Measurements from ENCODE around the gene RFTN1. TPM values are rescaled to one million over a fixed set of nuclear protein-coding genes. Genes with fewer than 3 reads are reported as not detected.

Gene RFTN1
- total RNA-seq, 4 donors from 2014 or later, result 113 to 137 (median 122) TPM

- H3K27ac ChIP-seq, result no peak overlapping the region
- WGBS, 2 donors, result 67 to 77% methylated on average over 5 of the region's 5 CpGs
- no peaks in the 10 kb centered on the region for H3K27me3 ChIP-seq
- no peak overlapping the region for H3K4me3 ChIP-seq
- peaks cover 0 to 44% (median 5%) of the 10 kb centered on the region in 4 donors for H3K4me1 ChIP-seq
- no peaks in the 10 kb centered on the region for H3K36me3 ChIP-seq
- H3K9me3 ChIP-seq, result no peaks in the 10 kb centered on the region
- no peak for TF ChIP-seq CTCF (IDR thresholded peaks at IDR 0.05)
- no peak for TF ChIP-seq EP300 (IDR thresholded peaks at IDR 0.05)
- no peak for TF ChIP-seq POLR2A (IDR thresholded peaks at IDR 0.05)
- no peak for DNase-seq (ENCODE audit: low spot score in 2 of 2)
Measured at GRCh38 chr3:16385151-16385550, 128.3 kb downstream of the RFTN1 start.

GRCh38 chr3:16383864-16384263 lies 129.6 kb downstream of the RFTN1 start:
- H3K27me3 ChIP-seq, result no peaks in the 10 kb centered on the region
- no peak for DNase-seq (ENCODE audit: low spot score in 2 of 2)
- no peaks in the 10 kb centered on the region for H3K36me3 ChIP-seq
- H3K9me3 ChIP-seq, result no peaks in the 10 kb centered on the region
- WGBS, 2 donors, result 95 to 100% methylated on average over 1 of the region's 1 CpG
- no peak overlapping the region for H3K4me3 ChIP-seq
- H3K27ac ChIP-seq, result no peak overlapping the region
- peaks cover 0 to 31% (median 4%) of the 10 kb centered on the region in 4 donors for H3K4me1 ChIP-seq
- no peak for TF ChIP-seq CTCF (IDR thresholded peaks at IDR 0.05)
- no peak for TF ChIP-seq POLR2A (IDR thresholded peaks at IDR 0.05)
- no peak for TF ChIP-seq EP300 (IDR thresholded peaks at IDR 0.05)

DNA sequence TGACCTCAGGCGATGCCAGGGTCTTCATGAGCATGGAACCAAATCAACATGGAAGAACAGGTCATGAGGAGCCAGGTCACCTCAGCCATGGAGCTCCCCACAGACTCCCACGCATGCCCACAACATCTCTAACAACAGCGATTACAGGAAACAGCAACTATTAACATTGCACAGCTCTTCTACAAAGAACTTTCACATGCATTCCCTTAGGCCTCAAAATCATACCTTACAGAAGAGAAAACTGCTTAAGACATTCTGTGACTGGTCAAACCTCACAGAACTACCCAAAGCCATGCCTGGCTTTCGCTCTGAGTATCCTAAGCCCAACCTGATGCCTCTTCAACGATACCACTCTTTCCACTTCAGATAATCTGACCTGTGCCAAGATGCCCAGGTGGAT lies 130.7 kb downstream of the RFTN1 start:
- 95 to 97% methylated on average over 5 of the region's 5 CpGs for WGBS, 2 donors
- Histone ChIP-seq H3K27ac (no peak overlapping the region), H3K9me3 (no peaks in the 10 kb centered on the region), H3K36me3 (peaks cover 0 to 1% (median 0%) of the 10 kb centered on the region in 3 donors), H3K4me1 (peaks cover 0 to 20% (median 1%) of the 10 kb centered on the region in 4 donors), H3K27me3 (no peaks in the 10 kb centered on the region), H3K4me3 (no peak overlapping the region)
- TF ChIP-seq POLR2A (IDR thresholded peaks at IDR 0.05) (no peak), CTCF (IDR thresholded peaks at IDR 0.05) (no peak), EP300 (IDR thresholded peaks at IDR 0.05) (no peak)
- DNase-seq (ENCODE audit: low spot score in 2 of 2), result no peak

DNA sequence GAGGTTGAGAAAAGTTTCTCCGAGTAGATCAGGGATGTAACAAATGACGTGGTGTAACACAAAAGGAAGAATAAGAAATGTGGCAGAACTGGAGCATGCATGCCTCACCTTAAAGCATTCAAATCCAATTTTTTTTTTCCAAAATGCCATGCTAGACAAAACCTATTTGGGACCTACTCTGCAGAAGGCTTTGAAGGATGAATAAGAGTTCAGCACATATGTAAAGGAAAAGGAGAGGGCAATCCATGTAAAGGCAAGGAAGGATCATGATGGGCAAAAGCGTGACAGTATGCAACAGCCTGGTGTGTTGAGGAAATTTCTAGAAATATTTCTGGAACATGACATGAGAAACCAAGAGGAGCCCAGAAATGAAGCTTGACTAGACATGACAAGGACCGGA lies 132.1 kb downstream of the RFTN1 start:
- 92 to 95% methylated on average over 4 of the region's 4 CpGs for WGBS, 2 donors
- TF ChIP-seq EP300 (IDR thresholded peaks at IDR 0.05), result no peak
- no peak for TF ChIP-seq CTCF (IDR thresholded peaks at IDR 0.05)
- no peak for TF ChIP-seq POLR2A (IDR thresholded peaks at IDR 0.05)
- H3K4me1 ChIP-seq, result peaks cover 0 to 15% (median 5%) of the 10 kb centered on the region in 4 donors
- peaks cover 0 to 15% (median 0%) of the 10 kb centered on the region in 3 donors for H3K36me3 ChIP-seq
- no peaks in the 10 kb centered on the region for H3K9me3 ChIP-seq
- H3K4me3 ChIP-seq, result no peak overlapping the region
- no peak overlapping the region for H3K27ac ChIP-seq
- no peak for DNase-seq (ENCODE audit: low spot score in 2 of 2)
- no peaks in the 10 kb centered on the region for H3K27me3 ChIP-seq

- peaks cover 0 to 12% (median 5%) of the 10 kb centered on the region in 4 donors for H3K4me1 ChIP-seq
- peaks cover 0 to 25% (median 0%) of the 10 kb centered on the region in 3 donors for H3K36me3 ChIP-seq
- 93 to 100% methylated on average over 1 of the region's 1 CpG for WGBS, 2 donors
- no peaks in the 10 kb centered on the region for H3K27me3 ChIP-seq
- TF ChIP-seq EP300 (IDR thresholded peaks at IDR 0.05), result no peak
- no peak for TF ChIP-seq POLR2A (IDR thresholded peaks at IDR 0.05)
- TF ChIP-seq CTCF (IDR thresholded peaks at IDR 0.05), result no peak
- H3K4me3 ChIP-seq, result no peak overlapping the region
- DNase-seq (ENCODE audit: low spot score in 2 of 2), result no peak
- H3K9me3 ChIP-seq, result no peaks in the 10 kb centered on the region
- no peak overlapping the region for H3K27ac ChIP-seq
Measured at GRCh38 chr3:16380421-16380820, 133.1 kb downstream of the RFTN1 start.

All from tibial nerve (tissue), 4 donors.